NCI-H524 treated with DMSO at 0.1 percent for 48 hours (cell line): ENCODE results near the gene CD200R1L.

ENCODE experiments used
- DNase-seq: peaks from one replicate; lab custom pipeline; 2025; lab: John Stamatoyannopoulos, UW

Gene CD200R1L

DNA sequence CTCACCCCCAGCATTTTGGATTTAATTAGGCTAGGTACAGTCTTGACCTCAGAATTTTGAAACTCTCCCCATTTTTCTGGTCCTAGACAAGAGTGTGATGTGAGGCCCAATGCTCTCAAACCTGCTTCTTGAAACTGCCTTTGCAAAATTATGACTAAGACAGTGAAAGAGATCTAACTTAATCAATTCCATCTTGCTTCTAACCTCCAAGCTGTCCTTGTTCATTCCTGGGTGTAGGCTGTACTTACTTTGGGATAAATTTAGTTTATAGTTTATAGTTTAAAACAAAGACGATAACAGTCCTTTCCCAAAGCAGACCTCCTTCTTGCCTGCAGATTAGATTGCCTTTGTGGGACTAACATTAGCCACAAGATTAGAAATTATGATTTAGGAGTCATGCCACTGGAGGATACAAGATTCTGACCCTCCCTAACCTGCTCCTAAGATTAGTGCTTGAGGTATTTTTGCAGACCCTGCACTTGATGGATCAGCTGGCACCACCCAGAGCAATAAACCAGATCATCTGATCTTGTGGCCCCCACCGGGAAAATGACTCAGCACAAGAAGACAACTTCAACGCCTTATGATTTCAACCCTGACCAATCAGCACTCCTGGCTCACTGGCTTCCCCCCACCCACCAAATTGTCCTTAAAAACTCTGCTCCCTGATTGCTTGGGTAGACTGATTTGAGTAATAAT, 59.6 kb downstream of the CD200R1L start:
- no peak for DNase-seq

- no peak for DNase-seq
These were observed 60.6 kb downstream of the CD200R1L start for GRCh38 chr3:112786002-112786590.

- no peak for DNase-seq
These were observed 61.2 kb downstream of the CD200R1L start for GRCh38 chr3:112785321-112786001.

- no peak for DNase-seq
These were observed 64.2 kb downstream of the CD200R1L start for GRCh38 chr3:112782491-112782890.

- DNase-seq, result no peak
These were observed 65.1 kb downstream of the CD200R1L start for GRCh38 chr3:112781599-112781998.

DNA sequence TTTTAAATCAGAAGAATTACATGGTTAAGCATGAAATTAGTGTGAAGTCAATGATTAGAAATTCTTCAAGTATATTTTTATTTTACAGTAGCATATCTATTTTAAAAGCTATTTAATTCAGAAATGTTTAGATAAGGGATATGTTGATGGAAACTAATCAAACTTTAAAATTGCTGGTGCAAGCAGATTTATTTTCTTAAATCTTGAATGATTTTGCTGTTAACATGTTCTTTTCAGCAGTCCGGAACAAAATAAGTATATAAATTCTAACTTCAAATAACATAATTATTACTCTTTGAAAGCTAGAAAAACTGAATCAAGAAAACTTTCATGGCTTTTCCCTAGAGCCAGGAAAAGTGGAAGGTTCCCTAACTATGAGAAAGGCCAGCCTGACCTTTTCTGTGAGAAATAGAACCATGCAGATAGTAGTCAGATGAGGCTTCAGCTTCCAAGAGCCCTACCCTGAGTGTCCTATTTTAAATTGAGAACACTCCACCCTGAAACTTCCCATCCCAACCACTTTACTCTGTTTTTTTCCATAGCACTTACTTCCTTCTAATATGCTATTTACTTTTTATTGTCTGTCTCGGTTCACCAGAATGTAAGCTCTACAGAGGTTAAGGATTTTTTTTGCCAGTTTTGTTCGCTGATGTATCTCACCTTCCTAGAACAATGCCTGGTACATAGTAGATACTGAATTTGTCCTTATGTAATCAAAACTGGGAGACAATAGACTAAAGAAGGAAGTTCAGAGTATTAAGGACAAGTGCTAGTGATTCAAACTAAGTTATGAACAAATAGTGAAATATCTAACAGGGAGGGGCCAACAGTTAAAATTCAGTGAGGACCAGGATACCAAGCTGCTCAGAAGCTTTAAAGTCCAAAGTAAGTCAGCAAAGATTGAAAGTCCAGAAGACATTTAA, 66.8 kb downstream of the CD200R1L start:
- DNase-seq, result no peak

DNA sequence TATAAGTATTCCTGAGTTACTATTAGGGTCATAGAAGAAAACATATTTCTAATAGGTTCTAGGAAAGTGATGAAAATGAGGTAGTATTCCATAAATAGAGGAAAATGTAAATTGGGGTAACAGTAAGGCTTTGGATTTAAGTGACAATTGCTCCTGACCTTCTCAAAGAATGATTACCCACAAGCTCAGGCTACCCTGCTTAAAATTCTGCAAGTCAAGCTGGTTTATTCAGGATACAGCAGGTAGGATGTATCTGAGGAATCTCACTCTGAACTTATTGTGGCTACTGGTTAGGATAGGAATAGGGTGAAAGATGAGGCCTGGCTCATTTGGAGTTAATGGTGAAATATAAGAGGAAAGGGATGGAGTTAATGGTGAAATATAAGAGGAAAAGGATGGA, 67.7 kb downstream of the CD200R1L start:
- DNase-seq, result no peak

GRCh38 chr3:112778353-112778948, 68.2 kb downstream of the CD200R1L start:
- no peak for DNase-seq

- no peak for DNase-seq
These were observed 68.9 kb downstream of the CD200R1L start for GRCh38 chr3:112777811-112778210.

DNA sequence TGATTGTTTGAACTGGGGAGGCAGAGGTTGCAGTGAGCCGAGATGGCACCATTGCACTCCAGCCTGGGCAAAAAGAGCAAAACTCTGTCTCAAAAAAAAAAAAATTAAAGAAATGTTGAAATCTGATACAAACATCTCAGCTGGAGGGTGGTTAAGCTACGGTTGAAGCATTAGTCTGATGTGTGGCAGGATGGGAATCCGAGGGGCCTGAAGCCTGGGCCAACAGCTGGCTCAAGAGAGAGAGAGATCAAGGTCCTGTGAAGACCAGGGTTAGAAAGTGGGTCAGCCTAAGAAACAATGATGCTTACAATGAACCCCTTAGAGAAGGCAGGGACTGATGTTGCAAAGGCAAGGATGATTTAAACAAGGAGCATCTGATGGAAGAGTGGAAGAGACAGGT, 69.8 kb downstream of the CD200R1L start:
- DNase-seq, result no peak

GRCh38 chr3:112776000-112776399, 70.7 kb downstream of the CD200R1L start:
- DNase-seq, result no peak

- no peak for DNase-seq
These were observed 71.5 kb downstream of the CD200R1L start for GRCh38 chr3:112775011-112775742.

GRCh38 chr3:112774293-112774926, 72.3 kb downstream of the CD200R1L start:
- DNase-seq, result no peak

DNA sequence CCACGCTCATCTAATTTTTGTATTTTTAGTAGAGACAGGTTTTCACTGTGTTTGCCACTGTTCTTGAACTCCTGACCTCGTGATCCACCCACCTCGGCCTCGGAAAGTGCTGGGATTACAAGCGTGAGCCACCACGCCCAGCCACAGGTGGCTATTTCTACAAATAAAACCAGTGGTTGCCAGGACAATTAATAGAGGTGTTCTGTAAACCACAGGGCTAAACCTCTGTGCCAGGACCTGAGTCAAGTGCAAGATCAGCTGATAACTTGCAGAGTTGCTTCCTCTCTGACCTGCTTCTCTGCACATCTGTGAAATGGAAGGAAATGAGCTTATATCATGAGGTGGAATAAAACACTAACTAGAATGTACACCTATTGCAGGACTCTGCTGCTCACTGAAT, 72.8 kb downstream of the CD200R1L start:
- DNase-seq, result no peak

DNA sequence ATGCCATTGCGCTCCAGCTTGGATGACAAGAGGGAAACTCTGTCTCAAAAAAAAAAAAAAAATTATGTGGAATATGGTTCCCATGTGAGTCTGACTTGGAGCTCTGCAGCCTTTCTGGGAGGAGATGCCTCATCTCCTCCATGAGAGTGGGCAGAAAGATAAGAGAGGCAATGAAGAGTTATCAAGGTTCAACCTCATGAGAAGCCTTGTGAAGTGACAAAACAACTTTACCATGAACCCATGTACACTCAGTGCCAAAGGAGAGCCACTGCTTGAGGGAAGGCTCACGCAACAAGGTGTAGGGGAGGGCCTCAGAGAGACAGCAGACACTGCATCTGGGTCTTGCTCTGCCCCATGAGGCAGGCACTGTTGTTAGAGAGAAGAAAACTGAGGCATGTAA, 75.7 kb downstream of the CD200R1L start:
- no peak for DNase-seq

- DNase-seq, result no peak
These were observed 76.5 kb downstream of the CD200R1L start for GRCh38 chr3:112770032-112770626.

- DNase-seq, result no peak
These were observed 77.2 kb downstream of the CD200R1L start for GRCh38 chr3:112769286-112769978.

- DNase-seq, result no peak
These were observed 78.9 kb downstream of the CD200R1L start for GRCh38 chr3:112767777-112768176.

DNA sequence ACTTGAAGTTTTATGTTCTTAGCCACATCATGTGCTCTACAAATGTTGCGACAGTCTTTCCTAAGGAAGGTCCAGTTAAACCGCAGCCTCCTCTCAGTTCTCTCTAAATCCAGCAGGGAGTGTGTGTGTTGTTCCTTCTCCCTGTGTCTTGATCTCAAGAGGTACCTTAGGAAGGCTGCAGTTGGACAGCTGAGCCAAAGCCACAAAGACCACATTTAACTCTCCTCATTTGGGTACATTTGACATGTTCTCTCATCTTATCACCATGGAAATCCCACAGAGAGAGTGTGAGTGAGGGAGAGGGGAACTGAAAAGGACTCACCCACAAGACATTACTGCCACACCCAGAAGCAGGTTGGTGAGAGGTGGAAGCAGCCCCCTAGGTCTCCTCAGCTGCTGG, 79.5 kb downstream of the CD200R1L start:
- no peak for DNase-seq
